Measurements from ENCODE around the gene ADGRD2.

The ADGRD2 gene

DNA sequence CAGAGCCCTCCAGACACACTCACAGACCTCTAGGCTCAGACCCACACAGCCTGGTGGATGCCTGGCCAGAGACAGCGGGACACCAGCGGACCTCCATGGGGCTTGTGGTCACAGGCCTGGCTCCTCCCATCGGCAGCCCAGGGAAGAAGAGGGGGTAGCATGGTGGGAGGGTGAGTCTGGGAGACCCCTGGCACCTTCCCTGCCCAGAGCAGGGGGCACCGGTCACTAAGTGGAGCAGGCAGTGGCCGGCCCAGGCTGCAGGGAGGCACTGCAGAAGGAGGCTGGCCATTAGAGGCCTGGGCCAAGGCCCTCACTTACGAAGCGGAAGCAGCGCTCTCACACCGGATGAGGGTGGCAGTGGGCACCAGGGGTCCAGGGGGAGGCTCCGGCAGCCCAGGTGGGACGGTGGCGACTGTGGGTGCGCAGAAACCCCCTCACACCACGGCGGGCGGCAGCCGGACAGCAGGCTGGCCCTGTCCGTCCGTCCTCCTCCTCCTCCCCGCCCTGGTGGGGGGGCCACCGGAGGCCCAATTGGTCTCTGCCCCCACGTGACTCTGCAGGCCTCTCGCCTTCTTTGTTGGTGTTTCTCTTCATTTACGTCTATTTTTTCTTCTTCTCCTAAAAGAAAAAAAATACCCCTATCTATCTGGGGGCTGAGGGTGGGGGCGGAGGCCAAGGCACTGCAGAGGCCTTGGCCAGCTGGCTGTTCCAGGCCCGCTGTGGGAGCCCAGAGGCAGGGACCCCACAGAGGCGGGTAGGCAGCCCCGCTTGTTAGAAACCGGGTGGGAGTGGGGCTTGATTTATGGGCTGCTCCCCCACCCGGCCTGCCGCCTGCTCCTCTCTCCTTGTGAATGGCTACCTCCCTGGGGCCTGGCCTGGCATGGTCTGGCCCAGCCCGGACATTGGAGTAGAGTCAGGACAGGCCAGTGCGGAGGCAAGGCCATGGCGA, 57.0 kb downstream of the ADGRD2 start, which contains the start of gene NR5A1:
Gene NR5A1 (minus strand): TSS at position 469 of the 949 bp plus-strand sequence. CDS start 4,004 bp downstream, outside the sequence.
- in situ Hi-C loops (cut with HindIII; ENCODE audit: low sequenced_read_pairs) = no loop called here

- in situ Hi-C loops (cut with HindIII; ENCODE audit: low sequenced_read_pairs) = no loop called here
Measured at GRCh38 chr9:124507880-124508423, 57.7 kb downstream of the ADGRD2 start.

- in situ Hi-C loops (cut with HindIII; ENCODE audit: low sequenced_read_pairs) = no loop called here
Measured at GRCh38 chr9:124510650-124511425, 60.6 kb downstream of the ADGRD2 start.

DNA sequence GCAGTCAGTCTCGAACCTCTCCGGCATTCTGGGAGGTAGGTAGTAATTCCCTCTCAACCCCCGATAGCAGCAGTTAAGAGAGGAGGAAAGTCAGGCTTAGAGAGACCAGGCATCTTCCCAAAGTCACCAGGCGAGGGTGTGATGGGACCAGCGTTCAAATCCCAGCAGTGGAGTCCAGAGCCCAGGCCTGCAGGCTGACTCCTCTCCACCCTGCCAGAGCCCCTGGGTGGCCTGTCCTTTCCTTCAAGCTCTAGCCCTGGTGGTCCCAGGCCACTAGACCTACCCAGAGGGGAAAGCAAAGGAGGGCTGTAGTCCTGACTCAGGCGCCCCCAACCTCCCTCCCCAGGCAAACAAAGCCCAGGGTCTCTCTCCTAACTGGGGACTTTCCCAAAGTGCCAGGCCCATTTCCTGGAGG, 61.2 kb downstream of the ADGRD2 start:
- in situ Hi-C loops (cut with HindIII; ENCODE audit: low sequenced_read_pairs) = no loop called here

DNA sequence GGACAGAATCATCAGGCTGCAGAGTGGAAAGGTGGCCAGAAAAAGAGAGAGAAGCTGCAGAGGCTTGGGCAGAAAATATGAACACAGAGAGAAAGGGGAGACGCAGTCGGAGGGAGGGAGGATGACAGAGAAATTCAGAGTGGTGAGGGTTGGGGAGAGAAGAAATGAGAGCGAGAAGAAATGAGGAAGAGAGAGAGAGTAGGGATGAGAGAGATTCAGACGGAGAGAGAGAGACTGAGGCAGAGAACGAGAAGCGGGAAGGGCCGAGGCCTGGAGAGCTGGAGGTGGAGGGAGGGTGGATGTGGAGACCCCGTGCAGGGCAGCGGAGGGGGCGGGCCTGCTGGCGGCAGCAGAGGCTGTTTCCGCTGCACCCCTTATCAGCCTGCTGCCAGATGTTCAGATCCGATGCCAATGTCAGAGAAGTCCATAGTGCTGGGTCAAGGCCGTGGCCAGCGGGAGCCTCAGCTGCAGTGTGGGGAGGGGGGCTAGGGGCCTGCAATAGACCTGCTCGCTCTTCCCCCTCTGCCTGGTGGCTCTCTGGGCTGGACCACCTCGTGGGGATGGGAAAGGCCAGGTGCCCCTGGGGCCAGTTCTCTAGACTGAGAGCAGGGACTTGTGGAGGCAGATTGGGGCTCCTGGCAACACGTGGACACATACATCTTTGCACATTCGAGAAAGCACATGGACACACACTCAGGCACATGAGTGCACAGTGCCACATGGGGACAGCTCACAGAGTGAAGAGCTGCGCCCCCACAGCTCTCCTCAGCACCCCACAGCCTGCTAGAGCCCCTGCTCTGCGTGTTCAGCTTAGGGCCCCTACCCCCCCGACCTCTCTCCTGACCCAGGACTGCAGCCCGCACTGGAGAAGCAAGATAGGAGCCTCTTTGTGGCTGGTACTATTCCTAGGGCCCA, 61.9 kb downstream of the ADGRD2 start:
- in situ Hi-C loops (cut with HindIII; ENCODE audit: low sequenced_read_pairs) = no loop called here

GRCh38 chr9:124512806-124513204, 62.6 kb downstream of the ADGRD2 start:
- in situ Hi-C loops (cut with HindIII; ENCODE audit: low sequenced_read_pairs) = no loop called here

DNA sequence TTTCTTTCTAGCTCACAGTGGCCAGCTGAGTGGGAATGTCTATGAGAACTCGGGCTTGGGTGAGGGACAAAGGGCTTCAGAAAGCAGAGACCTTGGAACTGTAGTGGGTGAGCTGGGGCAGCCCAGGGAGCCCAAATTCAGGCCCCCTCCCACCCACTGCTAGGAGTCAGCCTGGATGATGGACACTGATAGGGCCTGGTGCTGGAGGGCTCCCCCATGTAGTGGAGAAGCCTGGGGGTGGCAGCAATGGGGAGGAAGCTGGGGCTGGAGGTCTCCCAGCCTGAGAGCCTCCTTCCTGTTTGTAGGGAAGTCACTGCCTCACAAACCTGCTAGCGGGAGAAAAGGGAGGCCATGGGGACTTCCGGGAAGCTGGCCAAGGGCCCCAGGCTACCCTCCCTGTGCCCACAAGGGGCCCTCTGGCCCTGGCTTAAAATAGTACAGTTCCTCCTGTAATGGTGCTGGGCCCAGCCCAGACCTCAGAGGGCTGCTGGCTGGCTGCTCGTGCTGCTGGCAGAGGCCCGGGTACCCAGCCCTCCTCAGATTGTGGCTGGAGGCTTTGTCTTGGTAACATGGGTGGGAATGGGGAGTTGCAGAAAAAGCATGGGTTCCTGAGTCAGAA, 63.2 kb downstream of the ADGRD2 start:
- in situ Hi-C loops (cut with HindIII; ENCODE audit: low sequenced_read_pairs) = no loop called here

- in situ Hi-C loops (cut with HindIII; ENCODE audit: low sequenced_read_pairs) = no loop called here
Measured at GRCh38 chr9:124514125-124514524, 63.9 kb downstream of the ADGRD2 start.

GRCh38 chr9:124514874-124515273, 64.6 kb downstream of the ADGRD2 start:
- in situ Hi-C loops (cut with HindIII; ENCODE audit: low sequenced_read_pairs) = loop anchor here (5.0 kb wide), 1 partner anchor 42 kb away; no protein-coding TSS in a partner anchor

- in situ Hi-C loops (cut with HindIII; ENCODE audit: low sequenced_read_pairs) = loop anchor here (5.0 kb wide), 1 partner anchor 40 kb away; no protein-coding TSS in a partner anchor
Measured at GRCh38 chr9:124517600-124517999, 67.3 kb downstream of the ADGRD2 start.

- in situ Hi-C loops (cut with HindIII; ENCODE audit: low sequenced_read_pairs) = loop anchor here (5.0 kb wide), 1 partner anchor 39 kb away; no protein-coding TSS in a partner anchor
Measured at GRCh38 chr9:124518116-124518515, 67.9 kb downstream of the ADGRD2 start.

DNA sequence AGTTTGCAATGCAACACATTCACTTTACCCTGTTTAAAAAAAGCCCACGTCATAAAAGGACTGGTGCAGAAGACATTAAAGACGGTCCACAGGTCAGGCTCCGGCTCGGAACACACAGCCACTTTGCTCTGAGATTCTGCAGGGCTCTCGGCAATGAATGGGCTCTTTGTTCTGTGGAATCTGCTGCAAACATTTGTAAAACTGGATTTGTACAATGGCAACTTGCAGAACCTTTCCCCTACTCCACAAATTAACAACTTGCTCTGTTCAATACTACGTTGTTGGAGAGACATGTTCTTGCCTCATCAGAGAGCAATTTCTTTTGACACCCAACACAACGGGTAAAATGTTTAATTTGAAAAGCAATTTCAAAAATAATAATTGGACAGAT, 70.0 kb downstream of the ADGRD2 start:
- in situ Hi-C loops (cut with HindIII; ENCODE audit: low sequenced_read_pairs) = no loop called here

DNA sequence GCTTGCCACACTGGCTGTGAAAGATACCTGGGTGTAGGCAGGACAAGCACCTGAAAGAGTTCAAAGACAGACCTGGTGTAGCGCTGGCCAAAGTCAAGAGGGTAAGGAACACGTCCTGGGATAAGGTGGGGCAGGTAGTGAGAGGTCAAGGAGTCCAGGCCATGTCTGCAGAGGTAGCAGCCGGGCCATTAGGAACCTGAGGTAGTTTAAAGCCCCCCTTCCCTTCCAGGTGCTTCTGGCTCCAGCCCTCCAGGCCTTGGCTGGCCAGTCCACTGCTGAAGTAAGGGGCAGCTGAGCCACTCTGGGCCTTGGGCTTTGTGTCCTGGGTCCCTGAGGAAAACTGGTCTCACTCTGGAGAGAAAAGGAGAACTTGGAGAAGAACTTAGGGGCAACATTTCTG, 70.9 kb downstream of the ADGRD2 start:
- in situ Hi-C loops (cut with HindIII; ENCODE audit: low sequenced_read_pairs) = no loop called here

GRCh38 chr9:124522121-124523098, 72.2 kb downstream of the ADGRD2 start:
- in situ Hi-C loops (cut with HindIII; ENCODE audit: low sequenced_read_pairs) = no loop called here

DNA sequence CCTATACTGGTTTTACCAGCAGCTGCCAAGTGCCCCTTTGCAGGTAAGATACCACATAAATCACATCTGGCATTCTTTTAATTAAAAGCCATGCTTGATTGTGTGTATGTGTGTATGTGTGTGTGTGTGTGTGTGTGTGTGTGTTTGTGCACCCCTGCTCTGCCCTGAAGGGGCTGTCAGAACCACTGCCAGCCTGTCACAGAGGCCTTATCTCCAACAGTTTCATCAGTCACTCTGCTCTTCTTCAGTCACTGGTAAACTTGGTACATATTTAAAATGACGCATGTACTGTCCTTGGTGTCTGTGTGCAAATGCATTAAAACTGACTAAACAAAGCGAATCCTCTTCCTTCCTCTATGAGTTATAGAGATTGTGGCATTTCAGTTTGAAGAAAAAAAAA, 75.9 kb downstream of the ADGRD2 start:
- in situ Hi-C loops (cut with HindIII; ENCODE audit: low sequenced_read_pairs) = no loop called here

DNA sequence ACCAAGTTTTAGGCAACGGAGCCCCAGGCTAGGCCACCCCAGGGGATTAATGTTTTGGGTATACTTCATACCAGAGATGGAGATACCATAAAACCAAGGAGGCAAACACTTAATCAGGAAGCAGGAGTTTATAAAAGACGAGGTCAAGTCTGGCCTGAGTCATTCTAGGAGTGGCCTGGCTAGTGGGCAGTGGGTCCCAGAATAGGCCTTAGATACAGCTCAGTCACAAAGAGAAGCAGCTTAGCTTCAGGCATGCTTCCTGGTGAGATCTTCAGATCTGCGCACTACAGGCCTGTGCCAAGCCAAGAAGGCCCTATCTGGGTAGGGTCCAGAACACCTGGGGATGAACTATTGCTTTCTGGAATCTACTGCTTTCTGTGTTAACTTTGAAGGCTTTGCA, 77.5 kb downstream of the ADGRD2 start:
- in situ Hi-C loops (cut with HindIII; ENCODE audit: low sequenced_read_pairs) = no loop called here
